ENCODE data around the gene NTHL1. TPM values are rescaled to one million over a fixed set of nuclear protein-coding genes. Genes with fewer than 3 reads are reported as not detected.
A peak's percentile ranks its signal among the peaks of the same experiment; 100 is the strongest.

Gene NTHL1
- total and polyA plus RNA-seq, 2 of the 13 experiments (the other 11 are each of a cell fraction or from before 2014, with no cell fraction given): 47.5 to 64.9 TPM

GRCh38 chr16:2023092-2024031, 24.3 kb downstream of the NTHL1 start (continued):
- TF ChIP-seq MED1 (CRISPR knock-in tag; IDR thresholded peaks at IDR 0.05) (peak; percentile 63; the same call in 1 of the 2 replicates), MED13 (CRISPR knock-in tag; IDR thresholded peaks at IDR 0.05) (0 out of 2 replicates have a peak, but pooled peaks have one; percentile 30), AGO2 (optimal IDR thresholded peaks at IDR 0.05; ENCODE audit: low read depth, low read length) (peak; percentile 53), ZNF691 (CRISPR knock-in tag; IDR thresholded peaks at IDR 0.05; ENCODE audit: borderline replicate concordance, low read depth) (peak; percentile 75; the same call in 1 of the 2 replicates), KLF12 (CRISPR knock-in tag; IDR thresholded peaks at IDR 0.05; ENCODE audit: borderline replicate concordance) (no peak), ZBTB37 (CRISPR knock-in tag; IDR thresholded peaks at IDR 0.05) (no peak), BHLHE40 (IDR thresholded peaks at IDR 0.05; ENCODE audit: low read length) (peak; percentile 30; the same call in 1 of the 2 replicates), ZNF687 (CRISPR knock-in tag; IDR thresholded peaks at IDR 0.05) (peak; percentile 72), MED8 (CRISPR knock-in tag; IDR thresholded peaks at IDR 0.05; ENCODE audit: insufficient replicate concordance) (peak; percentile 27), NR2F1 (CRISPR knock-in tag; IDR thresholded peaks at IDR 0.05) (no peak), PCBP1 (IDR thresholded peaks at IDR 0.05; ENCODE audit: borderline replicate concordance, low read depth, low read length) (0 out of 2 replicates have a peak, but pooled peaks have one; percentile 16), NFKBIZ (CRISPR knock-in tag; IDR thresholded peaks at IDR 0.05) (no peak), ZBTB3 (CRISPR knock-in tag; IDR thresholded peaks at IDR 0.05; ENCODE audit: borderline replicate concordance, low read depth) (peak; percentile 43; the same call in 1 of the 2 replicates), PAX8 (CRISPR knock-in tag; IDR thresholded peaks at IDR 0.05; ENCODE audit: borderline replicate concordance) (no peak), SP4 (CRISPR knock-in tag; IDR thresholded peaks at IDR 0.05) (peak; percentile 96), HDAC1 (CRISPR knock-in tag; IDR thresholded peaks at IDR 0.05) (peak; percentile 75), RXRA (CRISPR knock-in tag; IDR thresholded peaks at IDR 0.05) (peak; percentile 55; the same call in 1 of the 2 replicates), MTERF4 (CRISPR knock-in tag; IDR thresholded peaks at IDR 0.05) (peak; percentile 74; the same call in 1 of the 2 replicates), ZNF350 (CRISPR knock-in tag; IDR thresholded peaks at IDR 0.05; ENCODE audit: borderline replicate concordance, low read depth) (peak; percentile 81; the same call in 1 of the 2 replicates), SATB2 (CRISPR knock-in tag; IDR thresholded peaks at IDR 0.05) (no peak)
